ENCODE results near the gene GOLGA8M. TPM values are rescaled to one million over a fixed set of nuclear protein-coding genes. Genes with fewer than 3 reads are reported as not detected.

GOLGA8M gene
- total and polyA plus RNA-seq, 2 donors: 0.21 to 0.24 TPM

Other genes with a start within 250 kb of the GOLGA8M start
- under 0.01 TPM for gene GOLGA8G, start 179.4 kb downstream of the GOLGA8M start, total RNA-seq
- gene GOLGA8G, start 179.4 kb downstream of the GOLGA8M start, polyA plus RNA-seq: 0.07 TPM
- gene GOLGA6L25, start 158.9 kb downstream of the GOLGA8M start, total RNA-seq: not detected
- 0.07 TPM for gene GOLGA6L25, start 158.9 kb downstream of the GOLGA8M start, polyA plus RNA-seq
- gene GOLGA6L7, start 136.2 kb upstream of the GOLGA8M start, total RNA-seq: not detected
- 0.05 TPM for gene GOLGA6L7, start 136.2 kb upstream of the GOLGA8M start, polyA plus RNA-seq
- gene APBA2, start 173.6 kb upstream of the GOLGA8M start, total RNA-seq: 6.7 TPM
- 15.3 TPM for gene APBA2, start 173.6 kb upstream of the GOLGA8M start, polyA plus RNA-seq